ENCODE results near the gene C9orf57.

GRCh38 chr9:72046630-72047456, 13.6 kb downstream of the C9orf57 start:
- TF ChIP-seq CTCF (optimal IDR thresholded peaks at IDR 0.05 in 1 of 3, IDR thresholded peaks at IDR 0.05 in 1 of 3, conservative IDR thresholded peaks at IDR 0.05 in 1 of 3; ENCODE audit: extremely low read depth in 1 of 3, insufficient read depth in 2 of 3, low read length in 3 of 3) (no peak), EZH2 (IDR thresholded peaks at IDR 0.05; ENCODE audit: low read length) (no peak)
